CD4-positive, alpha-beta T cell (primary cell): ENCODE data around the gene ATP2B2. TPM values are rescaled to one million over a fixed set of nuclear protein-coding genes. Genes with fewer than 3 reads are reported as not detected.

Experiments
- ATAC-seq: fragments of 200-7000 bp; cut with Tn5 transposase; one replicate; pipeline ENCODE4 v1.10.0; 2022; ENCODE audit warnings: mild to moderate bottlenecking; ENCODE audit not compliant: poor library complexity
- CTCF ChIA-PET: fragments of 350-600 bp; sonication (Branson Sonifier 250); formaldehyde crosslinking; loops from one replicate; lab custom pipeline; 2021; ENCODE audit warnings: antibody characterized with exemption, inconsistent platforms; lab: Charles Lee
- POLR2A ChIA-PET: fragments of 350-600 bp; sonication (Branson Sonifier 250); formaldehyde crosslinking; loops from one replicate; lab custom pipeline; 2021; ENCODE audit warnings: antibody characterized with exemption, inconsistent platforms; lab: Charles Lee
- DNase-seq, 14 experiments: peaks; one replicate each; pipeline ENCODE4 v3.0.0-alpha.2; 2013 to 2020; ENCODE audit warnings: mixed read lengths in 2 of 14
- H3K27ac ChIP-seq, 2 donors: one replicate each; pipeline versions ENCODE4 v1.5.1 to v1.7.0; 2013; ENCODE audit warnings: low read length in 2 of 2, low read depth in 1 of 2, mild to moderate bottlenecking in 1 of 2
- H3K27me3 ChIP-seq, 2 experiments: 1 replicate in 1 of 2; 2 replicates in 1 of 2; pipeline versions ENCODE4 v1.6.1 to v1.7.0; 2013; ENCODE audit warnings: low read length in 2 of 2, control low read depth in 1 of 2, mild to moderate bottlenecking in 1 of 2, moderate library complexity in 1 of 2; ENCODE audit not compliant: insufficient read depth in 2 of 2, control insufficient read depth in 1 of 2
- H3K36me3 ChIP-seq: one replicate; pipeline ENCODE4 v1.6.1; 2013; ENCODE audit warnings: low read length, control low read depth; ENCODE audit not compliant: insufficient read depth
- H3K4me1 ChIP-seq: one replicate; pipeline ENCODE4 v1.6.1; 2013; ENCODE audit warnings: low read length, control low read depth; ENCODE audit not compliant: insufficient read depth
- H3K4me3 ChIP-seq: one replicate; pipeline ENCODE4 v1.5.1; 2013; ENCODE audit warnings: mild to moderate bottlenecking, low read length, moderate library complexity
- H3K9me3 ChIP-seq, 2 experiments: 1 replicate in 1 of 2; 2 replicates in 1 of 2; pipeline versions ENCODE4 v1.6.1 to v1.7.0; 2013; ENCODE audit warnings: low read length in 2 of 2, mild to moderate bottlenecking in 2 of 2, control low read depth in 1 of 2, moderate library complexity in 1 of 2; ENCODE audit not compliant: control insufficient read depth in 1 of 2, insufficient read depth in 1 of 2
- H3K27ac Mint-ChIP-seq: one replicate; pipeline ENCODE4 v1.8.0; 2020; ENCODE audit warnings: mixed read lengths
- H3K27me3 Mint-ChIP-seq: one replicate; pipeline ENCODE4 v1.8.0; 2021; ENCODE audit warnings: mixed read lengths
- H3K36me3 Mint-ChIP-seq: one replicate; pipeline ENCODE4 v1.8.0; 2021; ENCODE audit warnings: low read depth, mixed read lengths
- H3K4me1 Mint-ChIP-seq: one replicate; pipeline ENCODE4 v1.8.0; 2021; ENCODE audit warnings: low read depth, mixed read lengths
- H3K4me3 Mint-ChIP-seq: one replicate; pipeline ENCODE4 v1.8.0; 2020; ENCODE audit warnings: mild to moderate bottlenecking, mixed read lengths
- H3K9me3 Mint-ChIP-seq: one replicate; pipeline ENCODE4 v1.8.0; 2020; ENCODE audit warnings: mixed read lengths
- CTCF ChIP-seq: fragments of 200-600 bp; IDR thresholded peaks from one replicate; pipeline ENCODE4 v1.8.0; 2022; ENCODE audit warnings: antibody characterized with exemption, mild to moderate bottlenecking
- intact Hi-C, 2 experiments: fragments of 100-400 bp; cut with DNase I in 1 of 2; cut with micrococcal nuclease in 1 of 2; formaldehyde crosslinking; loops; one replicate each; pipeline versions ENCODE4 v1.15.1 to v1.9.0; 2023 to 2025; cut with DNase I, micrococcal nuclease
- total RNA-seq, 174 experiments: library from RNA in 2 of 174; stranded (reverse) in 2 of 174; gene quantifications; one replicate each; pipeline ENCODE4 v1.2.3 and lab custom pipeline; 2021 to 2026

The ATP2B2 gene
- total RNA-seq, 2 experiments from 2014 or later, result not detected

- no peaks in the 10 kb centered on the region for H3K9me3 ChIP-seq
- no peaks in the 10 kb centered on the region for H3K36me3 ChIP-seq
- H3K27me3 Mint-ChIP-seq, result peaks cover 18% of the 10 kb centered on the region
- H3K4me3 ChIP-seq, result no peak overlapping the region
- CTCF ChIA-PET, result no interaction called here
- no peak overlapping the region for H3K4me3 Mint-ChIP-seq
- POLR2A ChIA-PET, result no interaction called here
- no peak for DNase-seq
- H3K27ac ChIP-seq, result no peak overlapping the region
- no peak for ATAC-seq
- no peak overlapping the region for H3K27ac Mint-ChIP-seq
- no peak for TF ChIP-seq CTCF
- no peaks in the 10 kb centered on the region for H3K9me3 Mint-ChIP-seq
- H3K27me3 ChIP-seq, result peaks cover 14 to 18% of the 10 kb centered on the region in 2 experiments
- H3K36me3 Mint-ChIP-seq, result no peaks in the 10 kb centered on the region
- H3K4me1 ChIP-seq, result peaks cover 10% of the 10 kb centered on the region
- intact Hi-C loops, result no loop called here
- H3K4me1 Mint-ChIP-seq, result no peaks in the 10 kb centered on the region
These were observed 3.9 kb upstream of the ATP2B2 start for GRCh38 chr3:10509325-10509724.

GRCh38 chr3:10508619-10509260 lies 3.4 kb upstream of the ATP2B2 start:
- Histone ChIP-seq H3K27me3 (peaks cover 16 to 21% of the 10 kb centered on the region in 2 experiments), H3K36me3 (no peaks in the 10 kb centered on the region), H3K4me3 (no peak overlapping the region), H3K27ac (no peak overlapping the region), H3K9me3 (no peaks in the 10 kb centered on the region), H3K4me1 (peaks cover 10% of the 10 kb centered on the region)
- H3K4me1 Mint-ChIP-seq, result no peaks in the 10 kb centered on the region
- no peak overlapping the region for H3K4me3 Mint-ChIP-seq
- H3K9me3 Mint-ChIP-seq, result no peaks in the 10 kb centered on the region
- ChIA-PET POLR2A (no interaction called here), CTCF (no interaction called here)
- H3K27me3 Mint-ChIP-seq, result peaks cover 22% of the 10 kb centered on the region
- intact Hi-C loops, result no loop called here
- ATAC-seq, result no peak
- no peak for DNase-seq
- H3K27ac Mint-ChIP-seq, result no peak overlapping the region
- TF ChIP-seq CTCF, result no peak
- H3K36me3 Mint-ChIP-seq, result no peaks in the 10 kb centered on the region

GRCh38 chr3:10508235-10508618 lies 2.8 kb upstream of the ATP2B2 start:
- H3K36me3 ChIP-seq, result no peaks in the 10 kb centered on the region
- ChIA-PET CTCF (no interaction called here), POLR2A (no interaction called here)
- no peaks in the 10 kb centered on the region for H3K9me3 Mint-ChIP-seq
- H3K4me3 ChIP-seq, result no peak overlapping the region
- no peaks in the 10 kb centered on the region for H3K36me3 Mint-ChIP-seq
- no peaks in the 10 kb centered on the region for H3K4me1 Mint-ChIP-seq
- TF ChIP-seq CTCF, result no peak
- H3K27me3 Mint-ChIP-seq, result peaks cover 27% of the 10 kb centered on the region
- intact Hi-C loops, result no loop called here
- DNase-seq, result no peak
- H3K4me1 ChIP-seq, result peaks cover 10% of the 10 kb centered on the region
- no peak overlapping the region for H3K27ac ChIP-seq
- H3K27ac Mint-ChIP-seq, result no peak overlapping the region
- ATAC-seq, result no peak
- H3K27me3 ChIP-seq, result peaks cover 16 to 21% of the 10 kb centered on the region in 2 experiments
- no peaks in the 10 kb centered on the region for H3K9me3 ChIP-seq
- no peak overlapping the region for H3K4me3 Mint-ChIP-seq
